Endothelial cell of umbilical vein (primary cell): ENCODE measurements around the gene SFXN4.

Experiments used
- EZH2 ChIP-seq: IDR thresholded peaks from 2 replicates; pipeline ENCODE4 v1.6.1; 2012; ENCODE audit warnings: borderline replicate concordance, low read depth, mild to moderate bottlenecking, moderate library complexity, low read length, inconsistent platforms; ENCODE audit not compliant: severe bottlenecking
- TF ChIP-seq, protein P1 (sequence below), 2 donors: IDR thresholded peaks; 1 replicate in 1 of 2; 2 replicates in 1 of 2; pipeline ENCODE4 v1.5.1; 2011; ENCODE audit warnings: low read length in 2 of 2, mild to moderate bottlenecking in 2 of 2, moderate library complexity in 2 of 2, control low read depth in 1 of 2, inconsistent platforms in 1 of 2, low read depth in 1 of 2; ENCODE audit not compliant: insufficient read depth in 1 of 2; ENCODE audit errors: extremely low read depth in 1 of 2

- TF ChIP-seq EZH2 = no peak
- TF ChIP-seq, protein P1, sequence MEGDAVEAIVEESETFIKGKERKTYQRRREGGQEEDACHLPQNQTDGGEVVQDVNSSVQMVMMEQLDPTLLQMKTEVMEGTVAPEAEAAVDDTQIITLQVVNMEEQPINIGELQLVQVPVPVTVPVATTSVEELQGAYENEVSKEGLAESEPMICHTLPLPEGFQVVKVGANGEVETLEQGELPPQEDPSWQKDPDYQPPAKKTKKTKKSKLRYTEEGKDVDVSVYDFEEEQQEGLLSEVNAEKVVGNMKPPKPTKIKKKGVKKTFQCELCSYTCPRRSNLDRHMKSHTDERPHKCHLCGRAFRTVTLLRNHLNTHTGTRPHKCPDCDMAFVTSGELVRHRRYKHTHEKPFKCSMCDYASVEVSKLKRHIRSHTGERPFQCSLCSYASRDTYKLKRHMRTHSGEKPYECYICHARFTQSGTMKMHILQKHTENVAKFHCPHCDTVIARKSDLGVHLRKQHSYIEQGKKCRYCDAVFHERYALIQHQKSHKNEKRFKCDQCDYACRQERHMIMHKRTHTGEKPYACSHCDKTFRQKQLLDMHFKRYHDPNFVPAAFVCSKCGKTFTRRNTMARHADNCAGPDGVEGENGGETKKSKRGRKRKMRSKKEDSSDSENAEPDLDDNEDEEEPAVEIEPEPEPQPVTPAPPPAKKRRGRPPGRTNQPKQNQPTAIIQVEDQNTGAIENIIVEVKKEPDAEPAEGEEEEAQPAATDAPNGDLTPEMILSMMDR (IDR thresholded peaks at IDR 0.05; ENCODE audit: extremely low read depth in 1 of 2, insufficient read depth in 1 of 2, low read depth in 1 of 2, low read length in 2 of 2) = no peak
Observed at GRCh38 chr10:119118231-119118630, 47.3 kb downstream of the SFXN4 start.
